Endothelial cell of umbilical vein (primary cell): Measurements from ENCODE around the gene ZDHHC24. TPM values are rescaled to one million over a fixed set of nuclear protein-coding genes. Genes with fewer than 3 reads are reported as not detected.
A peak's percentile ranks its signal among the peaks of the same experiment; 100 is the strongest.

Source experiments
- BruUV-seq: library from RNA; stranded (reverse); fragments of 400-500 nt; replicated peaks from 2 replicates; lab custom pipeline; 2021; lab: Mats Ljungman, UMichigan
- CTCF ChIA-PET: fragments of 300-600, 350-600 bp; sonication (Branson Sonifier 250); formaldehyde crosslinking; loops from one replicate; lab custom pipeline; 2021; ENCODE audit warnings: antibody characterized with exemption, inconsistent platforms; lab: Charles Lee
- POLR2A ChIA-PET: fragments of 300-600, 350-600 bp; sonication (Branson Sonifier 250); formaldehyde crosslinking; loops from one replicate; lab custom pipeline; 2021; ENCODE audit warnings: antibody characterized with exemption, inconsistent platforms; lab: Charles Lee
- DNase-seq: peaks from one replicate; pipeline ENCODE4 v3.0.0-alpha.2; 2011; ENCODE audit warnings: low read depth, low spot score
- FAIRE-seq: peaks from 2 replicates; lab custom pipeline; 2011; peaks lifted over from hg19 to GRCh38; lab: Jason Lieb, UNC
- H2AFZ ChIP-seq: 2 replicates; pipeline ENCODE4 v1.6.0; 2012; ENCODE audit warnings: low read depth, low read length, control low read depth, inconsistent platforms
- H3K27ac ChIP-seq: 2 replicates; pipeline ENCODE4 v1.5.1; 2011; ENCODE audit warnings: low read depth, mild to moderate bottlenecking, control low read depth, low read length, moderate library complexity; ENCODE audit not compliant: insufficient read depth
- H3K27me3 ChIP-seq, 2 experiments: 2 replicates each; pipeline versions ENCODE4 v1.6.0 to v1.6.1; 2011; ENCODE audit warnings: low read length in 2 of 2, mixed read lengths in 1 of 2; ENCODE audit not compliant: control insufficient read depth in 2 of 2, insufficient read depth in 2 of 2
- H3K36me3 ChIP-seq, 2 experiments: 2 replicates in 1 of 2; 3 replicates in 1 of 2; pipeline ENCODE4 v1.5.1; 2011; ENCODE audit warnings: low read length in 2 of 2, mild to moderate bottlenecking in 1 of 2, moderate library complexity in 1 of 2; ENCODE audit not compliant: control insufficient read depth in 2 of 2, insufficient read depth in 2 of 2; ENCODE audit errors: extremely low read depth in 1 of 2
- H3K4me1 ChIP-seq: 3 replicates; pipeline ENCODE4 v1.5.1; 2011; ENCODE audit warnings: mild to moderate bottlenecking, low read length; ENCODE audit not compliant: control insufficient read depth, insufficient read depth; ENCODE audit errors: extremely low read depth
- H3K4me2 ChIP-seq: 2 replicates; pipeline ENCODE4 v1.6.1; 2011; ENCODE audit warnings: low read length, control low read depth, mixed read lengths; ENCODE audit not compliant: insufficient read depth
- H3K4me3 ChIP-seq, 3 experiments: fragments of 200-600 bp in 1 of 3; sonication (generic), shearing (Covaris generic) in 1 of 3; replicated peaks in 1 of 3; 2 replicates each; pipeline ENCODE4 v1.5.1; 2011 to 2016; ENCODE audit warnings: control low read depth in 3 of 3, low read length in 3 of 3, mild to moderate bottlenecking in 2 of 3, inconsistent platforms in 1 of 3, low read depth in 1 of 3, moderate library complexity in 1 of 3; ENCODE audit not compliant: insufficient read depth in 1 of 3
- H3K79me2 ChIP-seq: 2 replicates; pipeline ENCODE4 v1.6.0; 2012; ENCODE audit warnings: low read length, inconsistent platforms; ENCODE audit not compliant: control insufficient read depth, insufficient read depth
- H3K9ac ChIP-seq: replicated peaks from 2 replicates; pipeline ENCODE3; 2011; ENCODE audit warnings: low read length, control low read depth; ENCODE audit not compliant: insufficient read depth; ENCODE audit errors: extremely low read depth
- H3K9me1 ChIP-seq: replicated peaks from 3 replicates; pipeline ENCODE4 v1.6.0; 2011; ENCODE audit warnings: mild to moderate bottlenecking, low read length; ENCODE audit not compliant: control insufficient read depth, insufficient read depth; ENCODE audit errors: extremely low read depth
- H3K9me3 ChIP-seq: replicated peaks from 2 replicates; pipeline ENCODE4 v1.5.1; 2012; ENCODE audit warnings: low read length, inconsistent platforms; ENCODE audit not compliant: control insufficient read depth, insufficient read depth
- H4K20me1 ChIP-seq: replicated peaks from 2 replicates; pipeline ENCODE3; 2011; ENCODE audit warnings: mild to moderate bottlenecking, low read length; ENCODE audit not compliant: control insufficient read depth, insufficient read depth; ENCODE audit errors: extremely low read depth
- CTCF ChIP-seq, 2 donors: IDR thresholded peaks; 1 replicate in 1 of 2; 2 replicates in 1 of 2; pipeline ENCODE4 v1.5.1; 2011; ENCODE audit warnings: low read length in 2 of 2, mild to moderate bottlenecking in 2 of 2, moderate library complexity in 2 of 2, control low read depth in 1 of 2, inconsistent platforms in 1 of 2, low read depth in 1 of 2; ENCODE audit not compliant: insufficient read depth in 1 of 2; ENCODE audit errors: extremely low read depth in 1 of 2
- FOS ChIP-seq: IDR thresholded peaks from 2 replicates; pipeline ENCODE4 v1.6.1; 2011; ENCODE audit warnings: mild to moderate bottlenecking, low read length, moderate library complexity, borderline replicate concordance; ENCODE audit not compliant: insufficient read depth
- GATA2 ChIP-seq: IDR thresholded peaks from 2 replicates; pipeline ENCODE4 v1.7.0; 2011; ENCODE audit warnings: low read depth, mild to moderate bottlenecking, moderate library complexity, mixed read lengths, low read length; ENCODE audit not compliant: insufficient read length, insufficient read depth
- JUN ChIP-seq: IDR thresholded peaks from 2 replicates; pipeline ENCODE4 v1.6.1; 2011; ENCODE audit warnings: borderline replicate concordance, low read depth; ENCODE audit not compliant: insufficient read length, insufficient read depth
- MYC ChIP-seq: IDR thresholded peaks from one replicate; pipeline ENCODE4 v1.6.1; 2011; ENCODE audit warnings: mild to moderate bottlenecking, low read depth, low read length
- POLR2A ChIP-seq: IDR thresholded peaks from 2 replicates; pipeline ENCODE4 v1.6.1; 2012; ENCODE audit warnings: low read depth, mild to moderate bottlenecking, control low read depth, low read length
- POLR2AphosphoS5 ChIP-seq: IDR thresholded peaks from 2 replicates; pipeline ENCODE4 v1.6.1; 2012; ENCODE audit warnings: low read depth, mild to moderate bottlenecking, control low read depth, low read length, moderate library complexity; ENCODE audit not compliant: insufficient read depth
- dilution Hi-C: fragments of 300-500 bp; cut with MboI; formaldehyde crosslinking; loops from one replicate; pipeline ENCODE4 v1.15.0; 2019; ENCODE audit warnings: low sequenced_read_pairs; ENCODE audit not compliant: extremely low pct_ligation_motif_present
- intact Hi-C: fragments of 100-400 bp; cut with micrococcal nuclease; formaldehyde crosslinking; loops from one replicate; pipeline ENCODE4 v1.10.0; 2022
- polyA plus RNA-seq, 4 experiments: library from polyadenylated mRNA; depleted of rRNA in 3 of 4; stranded (reverse) in 3 of 4; unstranded in 1 of 4; fragments of >200 nt; gene quantifications; 2 replicates each; pipeline versions ENCODE4 v1.2.1 to v1.2.3, GENCODE V29; 2011 to 2012; ENCODE audit warnings: missing spikeins in 1 of 4
- total RNA-seq: library from RNA; stranded (reverse); gene quantifications from 2 replicates; pipeline ENCODE4 v1.2.3, GENCODE V29; 2021
- TF ChIP-seq, protein P1 (sequence below): IDR thresholded peaks from 2 replicates; pipeline ENCODE4 v1.6.1; 2011; ENCODE audit not compliant: insufficient read depth, insufficient read length

Gene ZDHHC24
- total and polyA plus RNA-seq, 2 donors (not counting 3 experiments of a cell fraction or from before 2014, with no cell fraction given) = 20.1 to 21.1 TPM

GRCh38 chr11:66495401-66495854, 50.4 kb downstream of the ZDHHC24 start:
- H3K4me2 ChIP-seq = no peak overlapping the region

More at GRCh38 chr11:66495401-66495854, 50.4 kb downstream of the ZDHHC24 start:
- Histone ChIP-seq H4K20me1 (no peaks in the 10 kb centered on the region), H3K27me3 (no peaks in the 10 kb centered on the region), H3K9ac (no peak overlapping the region), H2AFZ (no peak overlapping the region), H3K36me3 (peaks cover 0 to 20% of the 10 kb centered on the region in 2 experiments), H3K4me3 (no peak overlapping the region), H3K79me2 (no peaks in the 10 kb centered on the region), H3K9me3 (no peaks in the 10 kb centered on the region), H3K4me1 (no peaks in the 10 kb centered on the region), H3K27ac (no peak overlapping the region), H3K9me1 (no peaks in the 10 kb centered on the region)
- DNase-seq (no peak), FAIRE-seq (no peak)
- CTCF ChIA-PET = no interaction called here
- BruUV-seq = no TSS peak
- intact Hi-C loops (no loop called here), dilution Hi-C loops (no loop called here)
- TF ChIP-seq MYC (no peak), CTCF (IDR thresholded peaks at IDR 0.05; ENCODE audit: extremely low read depth in 1 of 2, insufficient read depth in 1 of 2, low read depth in 1 of 2, low read length in 2 of 2) (peak in 1 of 2 donors; percentile 12), JUN (no peak), POLR2A (no peak), FOS (no peak), GATA2 (no peak), POLR2AphosphoS5 (no peak)
- TF ChIP-seq, protein P1, sequence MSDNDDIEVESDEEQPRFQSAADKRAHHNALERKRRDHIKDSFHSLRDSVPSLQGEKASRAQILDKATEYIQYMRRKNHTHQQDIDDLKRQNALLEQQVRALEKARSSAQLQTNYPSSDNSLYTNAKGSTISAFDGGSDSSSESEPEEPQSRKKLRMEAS = no peak
- POLR2A ChIA-PET = no interaction called here
